Type B pancreatic cell (in vitro differentiated cells): ENCODE measurements around the gene C4orf51. TPM values are rescaled to one million over a fixed set of nuclear protein-coding genes. Genes with fewer than 3 reads are reported as not detected.

Experiments
- DNase-seq: peaks from one replicate; pipeline ENCODE4 v3.0.0; 2021; ENCODE audit warnings: mixed read lengths; ENCODE audit not compliant: unreplicated experiment; ENCODE audit errors: extremely low spot score
- H3K27ac Mint-ChIP-seq: 2 replicates; pipeline ENCODE4 v1.8.0; 2021; ENCODE audit warnings: mild to moderate bottlenecking, mixed read lengths
- H3K27me3 Mint-ChIP-seq: 2 replicates; pipeline ENCODE4 v1.8.0; 2021; ENCODE audit warnings: mixed read lengths
- H3K36me3 Mint-ChIP-seq: 2 replicates; pipeline ENCODE4 v1.8.0; 2021; ENCODE audit warnings: mixed read lengths
- H3K4me1 Mint-ChIP-seq: one replicate; pipeline ENCODE4 v1.8.0; 2021; ENCODE audit warnings: mixed read lengths; ENCODE audit not compliant: unreplicated experiment
- H3K4me3 Mint-ChIP-seq: 2 replicates; pipeline ENCODE4 v1.8.0; 2021; ENCODE audit warnings: mild to moderate bottlenecking, mixed read lengths
- H3K9me3 Mint-ChIP-seq: 2 replicates; pipeline ENCODE4 v1.8.0; 2021; ENCODE audit warnings: mixed read lengths
- total RNA-seq: library from RNA; stranded (reverse); gene quantifications from 2 replicates; pipeline ENCODE4 v1.2.1, GENCODE V29; 2021; ENCODE audit warnings: low replicate concordance
- TF ChIP-seq, protein P1 (sequence below): fragments of 200-600 bp; sonication (generic); conservative IDR thresholded peaks from 2 replicates; pipeline ENCODE4 v1.5.0; 2021; ENCODE audit warnings: antibody characterized with exemption, mild to moderate bottlenecking

Gene C4orf51
- total RNA-seq, 1 donor from 2014 or later: not detected

GRCh38 chr4:145644699-145645098 lies 35.2 kb upstream of the C4orf51 start:
- peaks cover 8% of the 10 kb centered on the region for H3K36me3 Mint-ChIP-seq
- H3K4me3 Mint-ChIP-seq: no peak overlapping the region
- TF ChIP-seq, protein P1, sequence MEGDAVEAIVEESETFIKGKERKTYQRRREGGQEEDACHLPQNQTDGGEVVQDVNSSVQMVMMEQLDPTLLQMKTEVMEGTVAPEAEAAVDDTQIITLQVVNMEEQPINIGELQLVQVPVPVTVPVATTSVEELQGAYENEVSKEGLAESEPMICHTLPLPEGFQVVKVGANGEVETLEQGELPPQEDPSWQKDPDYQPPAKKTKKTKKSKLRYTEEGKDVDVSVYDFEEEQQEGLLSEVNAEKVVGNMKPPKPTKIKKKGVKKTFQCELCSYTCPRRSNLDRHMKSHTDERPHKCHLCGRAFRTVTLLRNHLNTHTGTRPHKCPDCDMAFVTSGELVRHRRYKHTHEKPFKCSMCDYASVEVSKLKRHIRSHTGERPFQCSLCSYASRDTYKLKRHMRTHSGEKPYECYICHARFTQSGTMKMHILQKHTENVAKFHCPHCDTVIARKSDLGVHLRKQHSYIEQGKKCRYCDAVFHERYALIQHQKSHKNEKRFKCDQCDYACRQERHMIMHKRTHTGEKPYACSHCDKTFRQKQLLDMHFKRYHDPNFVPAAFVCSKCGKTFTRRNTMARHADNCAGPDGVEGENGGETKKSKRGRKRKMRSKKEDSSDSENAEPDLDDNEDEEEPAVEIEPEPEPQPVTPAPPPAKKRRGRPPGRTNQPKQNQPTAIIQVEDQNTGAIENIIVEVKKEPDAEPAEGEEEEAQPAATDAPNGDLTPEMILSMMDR: no peak
- DNase-seq: no peak
- H3K9me3 Mint-ChIP-seq: no peaks in the 10 kb centered on the region
- no peaks in the 10 kb centered on the region for H3K27me3 Mint-ChIP-seq
- no peak overlapping the region for H3K27ac Mint-ChIP-seq
- no peaks in the 10 kb centered on the region for H3K4me1 Mint-ChIP-seq

GRCh38 chr4:145656156-145656555 lies 23.8 kb upstream of the C4orf51 start:
- Mint-ChIP-seq H3K27ac (no peak overlapping the region), H3K9me3 (peaks cover 4% of the 10 kb centered on the region), H3K27me3 (no peaks in the 10 kb centered on the region), H3K36me3 (peaks cover 39% of the 10 kb centered on the region), H3K4me1 (no peaks in the 10 kb centered on the region), H3K4me3 (no peak overlapping the region)
- DNase-seq: no peak
- TF ChIP-seq, protein P1: no peak

GRCh38 chr4:145660064-145660463 lies 19.9 kb upstream of the C4orf51 start:
- TF ChIP-seq, protein P1: no peak
- peaks cover 4% of the 10 kb centered on the region for H3K9me3 Mint-ChIP-seq
- no peak for DNase-seq
- H3K4me1 Mint-ChIP-seq: no peaks in the 10 kb centered on the region
- H3K27me3 Mint-ChIP-seq: no peaks in the 10 kb centered on the region
- H3K36me3 Mint-ChIP-seq: peaks cover 34% of the 10 kb centered on the region
- no peak overlapping the region for H3K27ac Mint-ChIP-seq
- no peak overlapping the region for H3K4me3 Mint-ChIP-seq

- no peaks in the 10 kb centered on the region for H3K4me1 Mint-ChIP-seq
- TF ChIP-seq, protein P1: no peak
- H3K27ac Mint-ChIP-seq: no peak overlapping the region
- no peak overlapping the region for H3K4me3 Mint-ChIP-seq
- peaks cover 21% of the 10 kb centered on the region for H3K36me3 Mint-ChIP-seq
- H3K9me3 Mint-ChIP-seq: no peaks in the 10 kb centered on the region
- DNase-seq: no peak
- H3K27me3 Mint-ChIP-seq: no peaks in the 10 kb centered on the region
These were observed 16.8 kb upstream of the C4orf51 start for GRCh38 chr4:145663194-145663593.

GRCh38 chr4:145665773-145666172 lies 14.2 kb upstream of the C4orf51 start:
- TF ChIP-seq, protein P1: no peak
- H3K9me3 Mint-ChIP-seq: no peaks in the 10 kb centered on the region
- no peaks in the 10 kb centered on the region for H3K27me3 Mint-ChIP-seq
- H3K27ac Mint-ChIP-seq: no peak overlapping the region
- no peak for DNase-seq
- no peak overlapping the region for H3K4me3 Mint-ChIP-seq
- peaks cover 6% of the 10 kb centered on the region for H3K36me3 Mint-ChIP-seq
- no peaks in the 10 kb centered on the region for H3K4me1 Mint-ChIP-seq

GRCh38 chr4:145670422-145670821 lies 9.5 kb upstream of the C4orf51 start:
- H3K9me3 Mint-ChIP-seq: no peaks in the 10 kb centered on the region
- TF ChIP-seq, protein P1: no peak
- H3K27ac Mint-ChIP-seq: no peak overlapping the region
- H3K27me3 Mint-ChIP-seq: no peaks in the 10 kb centered on the region
- no peak for DNase-seq
- H3K4me1 Mint-ChIP-seq: no peaks in the 10 kb centered on the region
- H3K4me3 Mint-ChIP-seq: no peak overlapping the region
- H3K36me3 Mint-ChIP-seq: no peaks in the 10 kb centered on the region
